Osteoblast (primary cell): ENCODE results near the gene CPNE4. TPM values are rescaled to one million over a fixed set of nuclear protein-coding genes. Genes with fewer than 3 reads are reported as not detected.

Source experiments
- DNase-seq: peaks from one replicate; pipeline ENCODE4 v3.0.0; 2011; ENCODE audit warnings: low spot score, mixed read lengths; ENCODE audit not compliant: insufficient read length; ENCODE audit errors: missing footprints
- H2AFZ ChIP-seq: 2 replicates; pipeline ENCODE4 v1.6.0; 2011; ENCODE audit warnings: mild to moderate bottlenecking, low read length
- H3K27ac ChIP-seq: 2 replicates; pipeline ENCODE4 v1.5.1; 2011; ENCODE audit warnings: mild to moderate bottlenecking, low read depth, low read length, moderate library complexity
- H3K27me3 ChIP-seq: 2 replicates; pipeline ENCODE4 v1.6.0; 2012; ENCODE audit warnings: mild to moderate bottlenecking, control low read depth, inconsistent platforms, low read length, moderate library complexity; ENCODE audit not compliant: insufficient read depth
- H3K36me3 ChIP-seq: 2 replicates; pipeline ENCODE4 v1.5.1; 2011; ENCODE audit warnings: mild to moderate bottlenecking, low read length, control low read depth, moderate library complexity; ENCODE audit not compliant: insufficient read depth
- H3K4me1 ChIP-seq: 2 replicates; pipeline ENCODE4 v1.5.1; 2011; ENCODE audit warnings: mild to moderate bottlenecking, low read length, control low read depth, moderate library complexity; ENCODE audit not compliant: insufficient read depth
- H3K4me2 ChIP-seq: 2 replicates; pipeline ENCODE4 v1.6.0; 2011; ENCODE audit warnings: mild to moderate bottlenecking, low read length; ENCODE audit not compliant: insufficient read depth
- H3K4me3 ChIP-seq: fragments of 200-600 bp; sonication (generic); 3 replicates; pipeline ENCODE4 v1.5.1; 2012; ENCODE audit warnings: mild to moderate bottlenecking, low read length, inconsistent platforms; ENCODE audit not compliant: insufficient read depth
- H3K79me2 ChIP-seq: 2 replicates; pipeline ENCODE4 v1.6.0; 2012; ENCODE audit warnings: mild to moderate bottlenecking, low read length, control low read depth, inconsistent platforms; ENCODE audit not compliant: insufficient read depth
- H3K9me3 ChIP-seq: 2 replicates; pipeline ENCODE4 v1.5.1; 2011; ENCODE audit warnings: low read depth, low read length, control low read depth
- H4K20me1 ChIP-seq: 2 replicates; pipeline ENCODE4 v1.6.0; 2012; ENCODE audit warnings: mild to moderate bottlenecking, low read length, control low read depth; ENCODE audit not compliant: insufficient read depth
- total RNA-seq: library from RNA; depleted of rRNA; stranded (reverse); fragments of >200 nt; gene quantifications from 2 replicates; pipeline ENCODE4 v1.2.3, GENCODE V29; 2012
- TF ChIP-seq, protein P1 (sequence below): IDR thresholded peaks from 2 replicates; pipeline ENCODE4 v1.5.1; 2011; ENCODE audit warnings: mild to moderate bottlenecking, low read depth, low read length, moderate library complexity; ENCODE audit errors: extremely low read depth

The CPNE4 gene
- total RNA-seq, 1 donor = not detected

DNA sequence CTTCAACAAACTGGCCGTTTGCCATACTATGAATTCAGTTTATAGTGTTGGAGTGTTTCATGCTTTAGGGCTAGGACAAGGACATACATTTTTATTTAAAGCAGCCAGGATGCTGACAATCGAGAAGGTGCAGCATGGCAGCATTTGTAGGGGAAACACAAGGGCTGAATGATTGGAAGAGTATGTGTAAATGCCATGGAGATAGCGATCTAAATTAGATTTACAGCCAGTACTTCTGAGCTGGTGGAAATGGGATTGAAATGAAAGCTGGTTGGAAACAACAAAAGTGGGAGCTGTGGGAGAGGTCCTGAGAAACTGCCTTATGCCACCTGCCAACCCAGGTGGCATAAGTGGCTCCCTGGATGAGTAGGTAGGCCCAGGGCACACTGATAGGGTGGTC lies 322.2 kb downstream of the CPNE4 start:
- Histone ChIP-seq H3K36me3 (no peaks in the 10 kb centered on the region), H2AFZ (no peak overlapping the region), H3K4me3 (no peak overlapping the region), H4K20me1 (no peaks in the 10 kb centered on the region), H3K27me3 (no peaks in the 10 kb centered on the region), H3K4me2 (no peak overlapping the region), H3K4me1 (no peaks in the 10 kb centered on the region), H3K27ac (no peak overlapping the region), H3K9me3 (no peaks in the 10 kb centered on the region), H3K79me2 (no peaks in the 10 kb centered on the region)
- TF ChIP-seq, protein P1, sequence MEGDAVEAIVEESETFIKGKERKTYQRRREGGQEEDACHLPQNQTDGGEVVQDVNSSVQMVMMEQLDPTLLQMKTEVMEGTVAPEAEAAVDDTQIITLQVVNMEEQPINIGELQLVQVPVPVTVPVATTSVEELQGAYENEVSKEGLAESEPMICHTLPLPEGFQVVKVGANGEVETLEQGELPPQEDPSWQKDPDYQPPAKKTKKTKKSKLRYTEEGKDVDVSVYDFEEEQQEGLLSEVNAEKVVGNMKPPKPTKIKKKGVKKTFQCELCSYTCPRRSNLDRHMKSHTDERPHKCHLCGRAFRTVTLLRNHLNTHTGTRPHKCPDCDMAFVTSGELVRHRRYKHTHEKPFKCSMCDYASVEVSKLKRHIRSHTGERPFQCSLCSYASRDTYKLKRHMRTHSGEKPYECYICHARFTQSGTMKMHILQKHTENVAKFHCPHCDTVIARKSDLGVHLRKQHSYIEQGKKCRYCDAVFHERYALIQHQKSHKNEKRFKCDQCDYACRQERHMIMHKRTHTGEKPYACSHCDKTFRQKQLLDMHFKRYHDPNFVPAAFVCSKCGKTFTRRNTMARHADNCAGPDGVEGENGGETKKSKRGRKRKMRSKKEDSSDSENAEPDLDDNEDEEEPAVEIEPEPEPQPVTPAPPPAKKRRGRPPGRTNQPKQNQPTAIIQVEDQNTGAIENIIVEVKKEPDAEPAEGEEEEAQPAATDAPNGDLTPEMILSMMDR = no peak
- no peak for DNase-seq

GRCh38 chr3:131711114-131711768 lies 323.6 kb downstream of the CPNE4 start:
- H3K9me3 ChIP-seq = no peaks in the 10 kb centered on the region
- H3K36me3 ChIP-seq = no peaks in the 10 kb centered on the region
- no peak overlapping the region for H3K4me3 ChIP-seq
- no peaks in the 10 kb centered on the region for H4K20me1 ChIP-seq
- H3K27me3 ChIP-seq = no peaks in the 10 kb centered on the region
- H3K4me1 ChIP-seq = no peaks in the 10 kb centered on the region
- H2AFZ ChIP-seq = no peak overlapping the region
- no peaks in the 10 kb centered on the region for H3K79me2 ChIP-seq
- TF ChIP-seq, protein P1 = no peak
- H3K4me2 ChIP-seq = no peak overlapping the region
- no peak overlapping the region for H3K27ac ChIP-seq
- no peak for DNase-seq

GRCh38 chr3:131708241-131708640 lies 326.6 kb downstream of the CPNE4 start:
- H3K27me3 ChIP-seq = no peaks in the 10 kb centered on the region
- H3K4me2 ChIP-seq = no peak overlapping the region
- TF ChIP-seq, protein P1 = no peak
- no peak for DNase-seq
- no peaks in the 10 kb centered on the region for H3K36me3 ChIP-seq
- no peak overlapping the region for H3K4me3 ChIP-seq
- H3K79me2 ChIP-seq = no peaks in the 10 kb centered on the region
- no peak overlapping the region for H3K27ac ChIP-seq
- H4K20me1 ChIP-seq = no peaks in the 10 kb centered on the region
- no peaks in the 10 kb centered on the region for H3K4me1 ChIP-seq
- no peak overlapping the region for H2AFZ ChIP-seq
- H3K9me3 ChIP-seq = no peaks in the 10 kb centered on the region

DNA sequence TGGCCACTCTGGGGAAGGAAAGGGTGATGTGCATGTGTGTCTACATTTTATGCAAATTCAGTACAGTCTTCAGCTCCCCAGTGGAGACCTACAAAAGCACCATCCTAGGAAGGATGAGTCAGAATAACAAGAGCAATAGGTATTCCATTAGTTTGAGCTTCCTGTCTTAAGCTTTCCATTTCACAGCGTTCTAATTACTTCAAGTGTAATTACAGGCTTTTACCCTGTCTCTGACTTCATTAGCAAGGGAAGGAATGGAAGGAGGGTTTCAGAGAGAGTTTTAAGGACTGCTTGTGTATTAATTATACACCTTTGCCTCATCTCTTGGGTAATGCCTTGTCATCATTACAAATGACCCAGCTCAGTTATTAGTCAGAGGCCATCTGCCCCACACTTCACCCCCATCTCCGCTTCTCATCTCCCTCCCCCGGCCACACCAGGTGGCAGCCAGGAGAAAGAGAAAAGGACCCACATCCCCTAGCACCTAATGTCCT lies 329.2 kb downstream of the CPNE4 start:
- H3K9me3 ChIP-seq = no peaks in the 10 kb centered on the region

More for the DNA sequence above, 329.2 kb downstream of the CPNE4 start:
- Histone ChIP-seq H3K27me3 (no peaks in the 10 kb centered on the region), H3K27ac (no peak overlapping the region), H3K4me2 (no peak overlapping the region), H4K20me1 (no peaks in the 10 kb centered on the region), H3K79me2 (no peaks in the 10 kb centered on the region), H2AFZ (no peak overlapping the region), H3K4me3 (no peak overlapping the region), H3K4me1 (no peaks in the 10 kb centered on the region), H3K36me3 (no peaks in the 10 kb centered on the region)
- TF ChIP-seq, protein P1 = no peak
- no peak for DNase-seq
